Esophagus muscularis mucosa (tissue), 3 donors: ENCODE results near the gene WWOX.

Source experiments
- EP300 ChIP-seq: sonication (generic); formaldehyde crosslinking; IDR thresholded peaks from one replicate; pipeline ENCODE4 v1.6.1; 2017; ENCODE audit warnings: antibody characterized with exemption
- TF ChIP-seq, protein P1 (sequence below), 3 experiments: fragments of 200-600 bp in 2 of 3; fragments of 450-650 bp in 1 of 3; sonication (generic) in 2 of 3; IDR thresholded peaks; one replicate each; pipeline ENCODE4 v1.5.1; 2017 to 2019; ENCODE audit warnings: antibody characterized with exemption in 3 of 3, mild to moderate bottlenecking in 2 of 3, moderate library complexity in 1 of 3

DNA sequence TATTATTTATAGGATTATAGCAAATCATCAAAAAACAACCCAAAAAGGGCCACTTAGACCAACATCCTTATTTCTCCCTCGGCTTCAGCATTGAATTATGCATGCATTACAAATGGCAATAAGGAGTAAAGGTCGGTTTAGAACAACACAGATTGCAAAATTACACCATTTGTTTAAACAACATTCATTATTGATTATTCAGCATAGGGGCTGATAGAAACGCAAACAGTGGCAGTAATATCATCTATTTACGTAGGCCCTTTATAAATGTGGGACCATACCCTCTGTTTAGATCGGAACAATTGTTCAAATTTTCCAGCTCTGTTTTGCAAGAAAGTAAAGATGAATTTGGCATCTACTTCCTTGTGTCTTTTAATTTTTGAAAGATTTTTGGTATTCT is 153.3 kb downstream of the WWOX start:
- TF ChIP-seq, protein P1, sequence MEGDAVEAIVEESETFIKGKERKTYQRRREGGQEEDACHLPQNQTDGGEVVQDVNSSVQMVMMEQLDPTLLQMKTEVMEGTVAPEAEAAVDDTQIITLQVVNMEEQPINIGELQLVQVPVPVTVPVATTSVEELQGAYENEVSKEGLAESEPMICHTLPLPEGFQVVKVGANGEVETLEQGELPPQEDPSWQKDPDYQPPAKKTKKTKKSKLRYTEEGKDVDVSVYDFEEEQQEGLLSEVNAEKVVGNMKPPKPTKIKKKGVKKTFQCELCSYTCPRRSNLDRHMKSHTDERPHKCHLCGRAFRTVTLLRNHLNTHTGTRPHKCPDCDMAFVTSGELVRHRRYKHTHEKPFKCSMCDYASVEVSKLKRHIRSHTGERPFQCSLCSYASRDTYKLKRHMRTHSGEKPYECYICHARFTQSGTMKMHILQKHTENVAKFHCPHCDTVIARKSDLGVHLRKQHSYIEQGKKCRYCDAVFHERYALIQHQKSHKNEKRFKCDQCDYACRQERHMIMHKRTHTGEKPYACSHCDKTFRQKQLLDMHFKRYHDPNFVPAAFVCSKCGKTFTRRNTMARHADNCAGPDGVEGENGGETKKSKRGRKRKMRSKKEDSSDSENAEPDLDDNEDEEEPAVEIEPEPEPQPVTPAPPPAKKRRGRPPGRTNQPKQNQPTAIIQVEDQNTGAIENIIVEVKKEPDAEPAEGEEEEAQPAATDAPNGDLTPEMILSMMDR (IDR thresholded peaks at IDR 0.05), result no peak
- TF ChIP-seq EP300, result no peak
